Stimulated activated CD4-positive, alpha-beta T cell treated with anti-CD3 and anti-CD28 coated beads, Interleukin-4, amount 100 ng/mL, for 24 hours (primary cell): ENCODE measurements around the gene SELE.
"Not testable (repeated sequence)": the region's sequence is repeated elsewhere in the genome, so short reads cannot be mapped to it uniquely, and the experiment has no call there.

Source experiments
- DNase-seq: peaks from one replicate; pipeline ENCODE4 v3.0.0-alpha.2; 2020

The SELE gene

DNA sequence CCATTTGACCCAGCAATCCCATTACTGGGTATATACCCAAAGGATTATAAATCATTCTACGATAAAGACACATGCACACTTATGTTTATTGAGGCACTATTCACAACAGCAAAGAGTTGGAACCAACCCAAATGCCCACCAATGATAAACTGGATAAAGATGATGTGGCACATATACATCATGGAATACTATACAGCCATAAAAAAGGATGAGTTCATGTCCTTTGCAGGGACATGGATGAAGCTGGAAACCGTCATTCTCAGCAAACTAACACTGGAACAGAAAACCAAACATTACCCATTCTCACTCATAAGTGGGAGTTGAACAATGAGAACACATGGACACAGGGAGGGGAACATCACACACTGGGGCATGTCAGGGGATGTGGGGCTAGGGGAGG is 18.8 kb downstream of the SELE start:
- DNase-seq, result not testable (repeated sequence)

DNA sequence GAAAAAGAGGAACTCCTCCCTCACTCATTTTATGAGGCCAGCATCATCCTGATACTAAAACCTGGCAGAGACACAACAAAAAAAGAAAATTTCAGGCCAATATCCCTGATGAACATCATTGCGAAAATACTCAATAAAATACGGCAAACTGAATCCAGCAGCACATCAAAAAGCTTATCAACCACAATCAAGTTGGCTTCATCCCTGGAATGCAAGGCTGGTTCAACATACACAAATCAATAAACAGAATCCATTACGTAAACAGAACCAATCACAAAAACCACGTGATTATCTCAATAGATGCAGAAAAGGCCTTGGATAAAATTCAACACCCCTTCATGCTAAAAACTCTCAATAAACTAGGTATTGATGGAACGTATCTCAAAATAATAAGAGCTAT is 20.8 kb downstream of the SELE start:
- DNase-seq, result not testable (repeated sequence)

DNA sequence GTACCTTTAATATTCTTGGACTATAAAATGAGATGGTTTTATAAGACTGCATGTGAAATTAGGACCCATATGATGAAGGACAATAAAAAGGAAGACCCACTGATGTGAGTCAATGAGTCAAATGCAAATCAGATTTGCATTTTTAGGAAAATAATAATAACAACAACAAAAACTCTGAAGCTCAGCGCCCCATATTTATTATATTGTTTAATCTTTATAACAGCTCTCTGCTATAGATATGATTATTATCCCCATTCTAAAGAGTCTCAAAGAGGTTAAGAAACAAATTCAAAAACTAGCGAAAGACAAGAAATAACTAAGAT is 21.6 kb downstream of the SELE start:
- no peak for DNase-seq

DNA sequence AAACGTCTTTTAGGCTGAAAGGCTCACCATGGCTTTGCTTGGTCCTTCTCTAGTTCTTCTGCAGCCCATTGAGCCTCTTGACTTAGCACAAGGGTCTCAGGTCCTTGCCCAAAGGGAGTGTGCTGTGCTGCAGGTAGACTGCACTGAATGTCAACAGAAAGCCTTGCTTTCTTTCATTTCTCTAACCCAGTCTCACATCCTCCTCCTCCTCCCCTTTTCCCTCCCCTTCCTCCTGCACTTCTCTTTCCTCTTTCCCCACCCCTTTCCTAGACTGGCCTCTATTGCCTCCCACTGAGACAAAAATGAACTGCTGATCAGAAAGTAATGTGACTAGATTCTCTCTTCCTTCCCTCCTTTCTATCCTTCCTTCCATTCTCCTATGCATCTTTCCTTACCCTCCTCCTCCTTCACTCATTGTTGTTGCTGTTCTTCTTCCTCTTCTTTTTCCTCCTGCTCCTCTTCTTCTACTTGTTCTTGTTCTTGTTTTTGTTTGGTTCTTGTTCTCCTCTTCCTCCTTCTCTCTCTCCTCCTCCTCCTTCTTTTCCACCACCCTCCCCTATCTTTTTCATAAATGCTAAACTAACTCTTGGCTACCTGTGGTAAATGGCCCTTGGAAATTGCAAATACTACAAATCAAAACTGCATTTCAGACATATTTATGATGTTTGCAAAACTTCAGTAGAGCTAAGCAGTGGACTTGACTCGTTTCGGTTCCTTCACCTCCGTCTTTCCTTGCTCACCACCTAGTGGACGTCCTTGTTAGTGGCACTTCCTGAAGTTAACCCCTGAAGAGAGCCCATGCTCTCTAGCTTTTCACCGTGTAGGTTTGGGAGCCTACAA is 22.2 kb downstream of the SELE start, which contains the start of gene SELL:
SELL (minus strand) TSS at position 152 of the 840 bp plus-strand sequence; CDS start at position 30, 122 bp downstream.
- DNase-seq, result peak; percentile 81

DNA sequence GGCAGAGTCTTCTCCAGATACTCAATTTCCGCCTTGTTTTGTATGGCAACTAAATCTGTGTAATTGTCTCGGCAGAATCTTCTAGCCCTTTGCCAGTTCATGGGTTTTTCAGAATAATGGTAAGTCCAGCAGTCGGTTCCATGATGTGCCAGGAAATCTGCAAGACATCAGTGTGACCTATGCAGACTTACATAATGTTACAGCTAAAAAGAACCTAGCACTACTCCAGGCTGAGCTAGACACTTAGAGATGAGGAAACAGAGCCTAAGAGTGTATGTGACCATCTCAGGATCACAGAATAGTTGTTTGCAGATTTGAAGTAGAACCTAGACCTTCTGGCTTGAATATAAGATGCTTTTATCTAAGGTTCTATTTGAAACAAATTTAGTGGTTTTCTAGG is 25.2 kb downstream of the SELE start:
- DNase-seq, result no peak

DNA sequence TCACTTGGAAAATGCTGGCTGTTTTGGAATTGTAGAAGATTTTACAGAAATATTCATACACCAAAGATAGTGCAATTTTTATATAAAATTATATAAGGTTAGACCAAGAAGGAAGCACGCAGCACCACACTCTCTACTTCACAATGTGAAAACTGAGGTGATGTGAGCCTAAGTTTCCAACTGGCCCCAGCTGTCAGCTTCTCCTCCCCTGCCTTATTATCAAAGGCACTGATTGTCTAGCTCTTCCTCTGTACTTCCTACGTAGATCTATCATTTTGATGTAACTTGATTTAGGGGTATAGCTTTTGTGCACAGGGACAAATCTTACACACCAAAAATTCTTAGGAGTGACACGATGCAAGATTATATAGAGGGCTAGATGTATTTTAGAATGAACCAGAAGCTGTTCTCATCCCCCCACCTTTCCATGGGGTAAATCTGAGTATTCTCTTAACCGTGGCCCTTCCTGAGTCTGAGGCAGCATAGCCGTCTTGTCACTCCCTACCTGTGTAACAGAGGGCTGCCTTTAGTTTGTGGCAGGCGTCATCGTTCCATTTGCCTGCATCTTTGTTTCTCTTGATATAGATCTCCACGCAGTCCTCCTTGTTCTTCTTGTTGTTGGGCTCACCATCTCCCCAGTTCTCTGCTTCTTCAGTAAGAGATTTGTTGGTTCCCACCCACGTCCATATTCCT is 25.8 kb downstream of the SELE start:
- DNase-seq, result no peak

DNA sequence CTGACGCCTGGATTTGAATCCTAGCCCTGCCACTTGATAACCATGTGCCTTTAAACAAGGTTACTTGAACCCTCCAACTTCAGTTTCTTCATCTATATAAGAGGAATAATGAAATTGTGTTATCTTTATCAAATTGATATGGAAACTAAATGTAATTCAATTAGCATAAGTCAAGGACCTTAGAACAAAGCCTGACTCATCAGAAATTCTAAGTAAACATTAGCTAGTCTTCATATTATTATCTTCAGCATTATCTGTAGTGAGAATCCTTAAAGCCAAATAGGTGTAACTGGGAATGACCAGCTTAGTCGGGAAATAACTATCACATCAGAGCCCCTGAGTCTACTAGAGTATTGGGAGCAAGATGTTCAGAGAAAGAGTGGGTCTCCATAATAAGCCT is 29.1 kb downstream of the SELE start:
- no peak for DNase-seq

DNA sequence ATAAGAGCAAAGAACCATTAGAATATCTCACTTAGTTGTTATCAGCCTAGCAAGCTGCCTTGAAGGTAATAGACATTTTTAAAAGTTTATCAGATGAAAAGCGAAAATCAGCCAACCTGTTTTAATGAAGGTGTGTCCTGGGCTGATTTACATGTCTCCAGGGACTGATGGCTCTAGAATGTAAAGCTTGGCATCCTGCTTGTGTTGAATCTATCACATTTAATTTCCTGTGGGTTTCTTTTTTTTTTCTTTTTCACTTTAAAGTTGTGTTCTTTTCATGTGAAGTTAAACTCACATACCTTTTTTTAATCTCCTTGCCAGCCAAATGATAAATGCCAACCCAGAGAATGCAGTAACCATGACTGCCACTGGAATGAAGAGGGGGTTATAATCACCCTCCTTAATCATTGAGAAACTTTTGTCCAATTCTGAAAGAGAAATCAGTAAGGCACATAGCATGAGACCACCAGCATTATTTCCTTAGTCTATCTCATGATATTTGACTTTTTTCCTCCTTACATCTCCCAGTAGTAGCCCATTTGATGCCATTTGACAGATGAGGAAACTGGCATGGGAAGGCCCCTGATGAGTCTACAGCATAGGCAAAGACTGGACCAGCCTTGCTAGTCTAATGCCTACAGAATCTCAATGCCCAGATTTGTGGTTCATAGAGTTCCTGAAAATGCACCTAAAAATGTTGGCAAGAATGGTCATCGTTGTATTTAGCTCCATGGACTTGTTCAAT is 32.4 kb downstream of the SELE start:
- DNase-seq, result no peak

DNA sequence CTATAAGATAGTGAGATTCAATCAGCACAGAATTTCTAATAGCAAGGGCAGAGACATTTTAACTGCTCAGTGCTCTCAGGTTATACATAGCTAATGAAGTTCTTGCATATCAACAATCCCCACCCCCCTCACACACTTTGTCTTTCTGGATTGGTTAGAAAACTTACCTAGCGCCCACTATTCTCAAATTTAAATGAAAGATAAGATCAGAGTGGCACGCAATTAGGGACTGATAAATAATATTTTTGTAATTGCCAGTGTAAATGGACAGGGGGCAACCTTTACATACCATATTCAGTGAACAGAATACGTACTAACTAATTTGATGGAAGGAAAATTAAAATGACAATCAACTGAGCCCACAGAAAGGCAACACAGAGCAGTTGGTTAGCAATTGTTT is 34.2 kb downstream of the SELE start:
- DNase-seq, result no peak

DNA sequence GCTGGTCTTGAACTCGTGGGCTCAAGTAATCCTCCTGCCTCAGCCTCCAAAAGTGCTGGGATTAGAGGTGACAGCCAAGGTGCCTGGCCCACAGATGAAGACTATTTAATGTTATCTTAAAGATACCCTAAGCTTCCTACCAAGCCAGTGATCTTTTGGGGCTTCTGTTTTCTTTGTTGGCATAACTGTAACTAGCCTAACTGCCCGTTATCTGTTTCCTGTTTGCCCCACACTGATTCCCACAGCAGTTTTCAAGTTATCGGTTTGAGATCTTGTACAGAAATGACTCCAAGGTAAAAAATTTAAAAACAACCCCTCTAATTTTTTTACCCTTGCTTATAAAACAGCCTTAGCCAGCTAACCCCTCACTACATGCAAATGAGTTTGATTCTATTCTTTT is 34.9 kb downstream of the SELE start:
- DNase-seq, result no peak

DNA sequence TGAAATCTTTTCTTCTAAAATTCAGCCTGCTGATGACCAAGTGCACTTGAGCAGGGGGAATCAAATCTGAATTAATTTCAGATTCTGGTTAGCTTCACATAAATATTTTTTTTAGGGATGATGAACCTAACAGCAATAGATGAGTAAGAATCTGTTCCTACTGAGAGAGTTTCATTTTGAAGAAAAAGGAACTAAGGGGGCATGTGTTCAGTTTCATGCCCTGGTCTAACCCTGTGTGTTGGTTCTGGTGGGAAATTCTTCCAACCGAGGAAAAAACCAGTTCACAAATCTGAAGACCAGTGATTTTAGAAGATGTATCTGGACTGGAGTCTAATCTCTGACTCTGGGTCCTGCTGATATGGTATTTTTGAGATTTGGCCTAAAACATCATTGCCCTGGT is 36.1 kb downstream of the SELE start:
- DNase-seq, result no peak

DNA sequence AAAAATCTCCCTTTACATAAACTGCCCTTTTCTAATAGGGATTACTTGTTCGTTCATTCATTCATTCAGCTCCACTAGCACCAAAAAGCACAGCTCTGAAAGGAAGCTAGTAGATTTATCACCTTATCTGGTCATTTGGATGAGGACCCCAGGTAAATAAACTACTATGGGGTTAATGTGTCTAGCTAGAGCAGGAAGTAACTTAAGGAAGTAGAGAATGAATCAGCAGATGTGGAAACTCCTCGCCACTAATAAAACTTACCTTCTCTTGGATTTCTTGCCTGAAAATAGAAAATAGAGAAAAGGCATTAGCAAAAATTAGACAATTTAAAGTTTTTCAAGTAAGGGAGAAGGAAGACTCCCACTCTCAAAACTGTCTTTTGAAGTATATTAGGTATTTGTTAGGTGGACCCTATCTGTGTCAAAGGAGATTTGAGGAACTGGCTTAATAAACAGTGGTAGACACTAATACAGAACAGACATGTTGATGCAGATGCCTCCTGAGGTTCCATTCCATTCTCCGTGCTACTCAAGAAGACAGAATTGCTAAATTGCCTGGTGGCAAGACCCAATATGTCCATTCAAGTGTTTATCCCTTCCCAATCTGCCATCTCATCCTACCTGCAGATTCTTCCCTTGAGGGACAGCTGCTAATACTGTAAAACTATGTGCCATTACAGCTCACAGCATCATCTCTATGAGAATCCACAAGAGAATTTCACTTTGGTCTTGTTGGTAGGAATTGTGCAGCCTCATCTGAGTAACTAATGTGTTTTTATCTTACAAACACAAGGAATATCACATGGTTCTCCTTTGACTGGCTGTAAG is 37.4 kb downstream of the SELE start:
- DNase-seq, result no peak

DNA sequence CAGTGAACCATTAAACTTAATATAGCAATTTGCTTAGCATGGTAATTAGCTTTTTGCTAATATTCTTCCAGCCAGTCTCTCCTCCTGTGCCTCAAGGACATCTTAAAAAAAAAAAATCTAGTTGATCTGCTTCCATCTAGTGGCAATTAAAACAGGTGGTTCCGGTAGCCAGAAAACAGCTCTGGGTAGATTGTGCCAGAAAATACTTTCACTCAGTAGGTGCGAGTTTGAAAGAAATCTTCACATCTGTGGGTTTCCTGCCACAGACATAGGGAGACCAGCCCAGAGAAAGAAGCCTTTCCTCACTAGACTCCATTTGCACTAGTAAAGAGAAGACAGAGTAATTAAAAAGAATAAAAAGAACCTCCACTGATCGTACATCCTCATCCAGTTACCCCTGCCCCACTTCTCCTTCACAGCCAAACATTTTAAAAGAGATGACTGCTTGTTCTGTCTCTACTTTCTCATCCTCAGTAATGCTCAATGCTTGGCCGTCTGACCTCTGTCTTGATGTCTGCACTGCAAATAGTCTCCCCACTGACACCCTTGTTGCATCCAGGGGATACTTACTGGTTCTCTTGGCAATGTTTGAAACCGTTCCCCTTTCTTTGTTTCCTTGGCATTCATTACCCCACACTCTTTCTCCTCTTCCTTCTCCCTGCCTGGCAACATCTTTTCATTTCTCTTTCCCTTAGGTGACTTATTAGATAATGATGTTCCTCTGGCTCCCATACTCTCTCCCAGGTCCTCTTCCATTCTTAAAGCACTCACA is 39.4 kb downstream of the SELE start:
- peak; percentile 37 for DNase-seq

DNA sequence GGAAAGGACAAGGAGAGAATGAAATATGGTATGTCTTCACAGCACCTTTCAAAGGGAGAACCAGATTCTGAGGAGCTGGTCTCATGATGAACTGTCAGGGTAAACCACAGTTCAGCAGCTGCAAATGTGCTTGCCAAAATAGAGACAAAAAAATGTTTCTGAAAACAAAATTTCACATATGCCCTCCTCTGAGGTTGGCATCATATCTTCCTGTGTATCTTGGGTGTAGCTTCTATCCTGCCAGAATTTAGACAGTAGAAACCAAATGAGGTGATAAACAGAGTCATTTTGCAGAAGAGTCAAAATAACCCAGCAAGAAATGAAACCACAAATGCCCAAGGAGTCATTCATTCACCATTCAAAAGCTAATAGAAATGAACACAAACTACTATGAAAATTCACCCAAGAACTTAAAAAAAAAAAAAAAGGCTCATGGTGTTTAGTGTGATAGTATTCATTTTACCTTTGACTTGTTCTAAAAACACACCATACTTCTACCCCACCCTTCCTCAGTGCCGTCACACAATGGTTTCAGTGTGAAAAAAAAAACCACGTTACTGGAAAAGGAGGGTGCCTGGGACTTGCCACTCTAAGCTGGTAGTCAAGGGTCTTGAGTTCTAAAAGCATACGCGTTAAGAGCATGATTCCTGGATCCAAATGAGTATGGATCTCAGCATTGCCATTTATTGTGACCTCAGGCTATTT is 41.0 kb downstream of the SELE start:
- peak; percentile 42 for DNase-seq

DNA sequence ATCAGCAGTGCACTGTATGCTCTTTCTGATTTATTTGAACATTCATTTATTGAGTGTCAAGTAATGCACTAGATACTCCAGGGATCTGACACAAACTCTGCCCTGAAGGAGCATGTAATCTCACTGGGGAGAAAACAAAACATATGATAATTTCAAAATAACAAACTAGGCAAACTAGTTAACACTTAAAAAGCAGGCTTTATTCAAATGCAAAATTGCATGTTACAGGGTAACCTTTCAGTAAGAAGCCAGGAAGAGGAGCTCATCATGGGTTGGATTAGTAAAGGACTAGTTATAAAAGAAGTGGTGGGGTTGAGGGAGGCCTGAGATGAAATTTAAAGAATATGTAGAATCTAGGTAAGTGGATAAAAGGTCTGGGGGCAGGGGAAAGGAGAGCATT is 43.4 kb downstream of the SELE start:
- no peak for DNase-seq

DNA sequence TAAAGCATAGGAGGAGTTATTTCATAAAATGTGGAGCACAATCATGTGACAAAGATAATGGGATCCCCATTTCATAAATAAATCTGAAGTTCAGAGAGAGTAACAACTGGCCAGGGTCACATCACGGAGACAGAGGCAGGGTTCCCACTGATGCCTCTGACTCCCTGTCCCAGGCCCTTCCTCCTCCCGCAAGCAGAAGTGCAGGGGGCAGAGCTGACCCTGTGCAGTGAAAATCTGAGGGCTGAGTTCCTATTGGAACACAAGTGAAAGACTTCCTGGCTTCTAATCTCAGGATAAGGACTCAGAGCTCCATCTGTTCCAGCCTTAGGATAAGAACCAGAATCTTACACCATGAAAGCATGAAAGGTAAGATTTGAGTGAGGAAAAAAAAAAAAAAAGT is 44.5 kb downstream of the SELE start:
- no peak for DNase-seq

DNA sequence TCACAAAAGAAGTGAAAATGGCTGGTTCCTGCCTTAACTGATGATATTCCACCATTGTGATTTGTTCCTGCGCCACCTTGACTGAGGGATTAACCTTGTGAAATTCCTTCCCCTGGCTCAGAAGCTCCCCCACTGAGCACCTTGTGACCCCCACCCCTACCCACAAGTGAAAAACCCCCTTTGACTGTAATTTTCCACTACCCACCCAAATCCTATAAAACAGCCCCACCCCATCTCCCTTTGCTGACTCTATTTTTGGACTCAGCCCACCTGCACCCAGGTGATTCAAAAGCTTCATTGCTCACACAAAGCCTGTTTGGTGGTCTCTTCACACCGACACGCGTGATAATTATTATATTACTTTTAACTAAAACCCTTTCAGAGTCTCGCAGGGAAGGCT is 45.5 kb downstream of the SELE start:
- not testable (repeated sequence) for DNase-seq

DNA sequence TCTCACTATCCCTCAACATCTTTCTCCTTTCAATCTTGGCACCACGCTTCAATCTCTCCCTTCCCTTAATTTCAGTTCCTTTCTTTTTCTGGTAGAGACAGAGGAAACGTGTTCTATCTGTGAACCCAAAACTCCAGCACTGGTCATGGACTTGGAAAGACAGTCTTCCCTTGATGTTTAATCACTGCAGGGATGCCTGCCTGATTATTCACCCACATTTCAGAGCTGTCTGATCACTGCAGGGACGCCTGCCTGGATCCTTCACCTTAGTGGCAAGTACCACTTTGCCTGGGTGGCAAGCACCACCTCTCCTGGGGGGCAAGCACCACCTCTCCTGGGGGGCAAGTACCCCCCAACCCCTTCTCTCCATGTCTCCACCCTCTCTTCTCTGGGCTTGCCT is 50.2 kb downstream of the SELE start:
- DNase-seq, result no peak

DNA sequence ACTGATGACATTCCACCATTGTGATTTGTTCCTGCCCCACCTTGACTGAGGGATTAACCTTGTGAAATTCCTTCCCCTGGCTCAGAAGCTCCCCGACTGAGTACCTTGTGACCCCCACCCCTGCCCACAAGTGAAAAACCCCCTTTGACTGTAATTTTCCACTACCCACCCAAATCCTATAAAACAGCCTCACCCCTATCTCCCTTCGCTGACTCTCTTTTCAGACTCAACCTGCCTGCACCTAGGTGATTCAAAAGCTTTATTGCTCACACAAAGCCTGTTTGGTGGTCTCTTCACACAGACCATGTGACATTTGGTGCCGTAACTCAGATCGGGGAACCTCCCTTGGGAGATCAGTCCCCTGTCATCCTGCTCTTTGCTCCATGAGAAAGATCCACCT is 50.7 kb downstream of the SELE start:
- not testable (repeated sequence) for DNase-seq

DNA sequence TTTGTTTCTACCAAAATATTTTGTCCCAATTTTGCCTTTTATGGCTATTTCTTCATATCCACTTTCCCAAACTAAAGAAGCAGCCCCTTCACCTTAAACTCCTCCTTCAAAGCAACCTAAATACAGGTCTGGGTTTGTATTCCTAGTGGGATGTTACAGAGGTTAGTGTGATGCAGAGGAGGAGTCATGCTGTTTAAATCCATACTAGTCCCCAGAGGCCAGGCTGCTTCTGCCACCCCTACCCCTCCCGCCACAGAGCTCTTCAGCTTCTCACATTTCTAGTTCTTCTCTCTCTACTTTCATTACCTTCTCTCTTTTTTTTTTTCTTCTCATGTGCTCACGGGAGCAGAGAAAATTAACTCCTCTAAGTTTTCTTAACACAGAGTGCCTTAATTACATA is 51.8 kb downstream of the SELE start:
- no peak for DNase-seq

DNA sequence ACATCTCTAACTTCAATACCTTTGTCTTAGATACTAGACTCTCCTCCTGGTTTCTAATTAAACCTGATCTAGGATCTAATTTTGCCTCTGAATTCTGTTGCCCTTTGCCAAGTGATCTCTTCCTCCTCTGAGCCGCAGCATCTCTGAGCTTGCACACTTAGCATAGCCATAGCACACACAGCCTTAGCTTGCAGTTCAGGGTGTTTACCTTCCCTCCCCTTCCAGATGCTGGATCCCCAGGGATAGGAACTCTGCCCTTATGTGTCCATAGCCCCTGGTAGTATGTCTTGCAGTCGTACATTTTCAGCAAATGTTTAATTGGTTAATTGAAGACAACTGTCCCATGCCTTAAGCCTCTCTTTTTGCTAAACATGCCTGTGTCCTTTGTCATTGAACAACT is 52.7 kb downstream of the SELE start:
- no peak for DNase-seq
